ENCODE measurements around the gene ATE1. TPM values are rescaled to one million over a fixed set of nuclear protein-coding genes. Genes with fewer than 3 reads are reported as not detected.

Gene ATE1
- total and polyA plus RNA-seq, 2 experiments from 2014 or later, result 16.9 to 48.9 TPM

DNA sequence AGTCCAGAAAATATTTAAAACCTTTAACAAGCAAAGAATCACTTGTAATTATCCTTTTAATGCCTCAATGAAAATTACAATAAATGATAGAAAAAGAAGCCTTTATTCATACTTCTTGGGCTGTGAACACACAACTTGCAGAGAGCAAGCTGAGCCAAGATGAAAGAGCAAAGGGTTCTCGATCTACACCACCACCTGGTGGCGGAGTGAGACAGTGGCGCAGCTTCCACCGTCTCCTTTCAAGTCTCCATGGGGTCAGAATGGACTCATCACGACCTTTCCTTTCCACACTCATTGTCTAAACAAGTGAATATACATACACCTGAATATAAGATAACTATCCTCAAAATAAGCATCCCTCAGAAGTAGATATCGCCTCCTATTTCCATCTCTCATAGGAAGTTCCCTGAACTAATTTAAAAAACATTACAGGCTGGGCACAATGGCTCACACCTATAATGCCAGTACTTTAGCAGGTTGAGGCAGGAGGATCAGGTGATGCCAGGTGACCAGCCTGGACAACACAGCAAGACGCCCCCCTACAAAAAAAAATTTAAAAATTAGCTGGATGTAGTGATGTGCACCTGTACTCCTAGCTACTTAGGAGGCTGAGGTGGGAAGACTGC is 40.7 kb downstream of the ATE1 start:
- no peak overlapping the region for H3K4me3 ChIP-seq
- no peaks in the 10 kb centered on the region for H3K27me3 ChIP-seq
- H3K9me2 ChIP-seq (replicated peaks; ENCODE audit: insufficient read depth), result no peaks in the 10 kb centered on the region
- no peaks in the 10 kb centered on the region for H4K20me1 ChIP-seq (ENCODE audit: insufficient read depth, poor library complexity, severe bottlenecking)
- TF ChIP-seq, protein P1, sequence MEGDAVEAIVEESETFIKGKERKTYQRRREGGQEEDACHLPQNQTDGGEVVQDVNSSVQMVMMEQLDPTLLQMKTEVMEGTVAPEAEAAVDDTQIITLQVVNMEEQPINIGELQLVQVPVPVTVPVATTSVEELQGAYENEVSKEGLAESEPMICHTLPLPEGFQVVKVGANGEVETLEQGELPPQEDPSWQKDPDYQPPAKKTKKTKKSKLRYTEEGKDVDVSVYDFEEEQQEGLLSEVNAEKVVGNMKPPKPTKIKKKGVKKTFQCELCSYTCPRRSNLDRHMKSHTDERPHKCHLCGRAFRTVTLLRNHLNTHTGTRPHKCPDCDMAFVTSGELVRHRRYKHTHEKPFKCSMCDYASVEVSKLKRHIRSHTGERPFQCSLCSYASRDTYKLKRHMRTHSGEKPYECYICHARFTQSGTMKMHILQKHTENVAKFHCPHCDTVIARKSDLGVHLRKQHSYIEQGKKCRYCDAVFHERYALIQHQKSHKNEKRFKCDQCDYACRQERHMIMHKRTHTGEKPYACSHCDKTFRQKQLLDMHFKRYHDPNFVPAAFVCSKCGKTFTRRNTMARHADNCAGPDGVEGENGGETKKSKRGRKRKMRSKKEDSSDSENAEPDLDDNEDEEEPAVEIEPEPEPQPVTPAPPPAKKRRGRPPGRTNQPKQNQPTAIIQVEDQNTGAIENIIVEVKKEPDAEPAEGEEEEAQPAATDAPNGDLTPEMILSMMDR (IDR thresholded peaks at IDR 0.05; ENCODE audit: poor library complexity), result peak; percentile 90
- TF ChIP-seq EZH2phosphoT487 (IDR thresholded peaks at IDR 0.05; ENCODE audit: low read depth, severe bottlenecking, unreplicated experiment) (no peak), EZH2 (IDR thresholded peaks at IDR 0.05; ENCODE audit: borderline replicate concordance) (no peak)
- WGBS (ENCODE audit: low lambda C conversion rate, missing lambda C conversion rate), result 20% methylated on average over 7 of the region's 7 CpGs
- H3K9me3 ChIP-seq (ENCODE audit: low read depth), result no peaks in the 10 kb centered on the region
- peak; percentile 82 for DNase-seq (ENCODE audit: low spot score)
- no peak overlapping the region for H3K4me2 ChIP-seq
- H3K4me1 ChIP-seq (ENCODE audit: insufficient read depth), result no peaks in the 10 kb centered on the region
- no peaks in the 10 kb centered on the region for H3K79me2 ChIP-seq
- H2AFZ ChIP-seq, result no peak overlapping the region
- no peaks in the 10 kb centered on the region for H3K36me3 ChIP-seq (replicated peaks; ENCODE audit: insufficient read depth, low read depth)
- H3K27ac ChIP-seq, result no peak overlapping the region

DNA sequence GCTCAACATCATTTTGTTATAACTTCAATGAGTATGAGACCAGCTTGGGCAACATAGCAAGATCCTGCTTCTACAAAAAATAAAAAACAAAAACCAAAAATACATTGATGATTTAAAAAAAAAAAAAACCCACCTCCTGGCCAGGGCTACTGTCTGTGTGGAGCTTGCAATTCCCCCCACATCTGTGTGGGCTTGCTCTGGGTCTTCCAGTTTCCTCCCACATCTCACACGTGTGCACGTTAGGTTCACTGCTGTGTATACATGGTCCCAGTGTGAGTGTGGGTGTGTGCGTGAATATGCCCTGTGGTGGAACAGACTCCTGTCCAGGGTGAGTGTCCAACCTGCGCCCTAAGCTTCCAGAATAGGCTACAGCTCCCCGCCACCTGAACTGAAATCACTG is 41.6 kb downstream of the ATE1 start:
- Histone ChIP-seq H4K20me1 (ENCODE audit: insufficient read depth, poor library complexity, severe bottlenecking) (no peaks in the 10 kb centered on the region), H2AFZ (no peak overlapping the region), H3K9me2 (replicated peaks; ENCODE audit: insufficient read depth) (no peaks in the 10 kb centered on the region), H3K79me2 (no peaks in the 10 kb centered on the region), H3K36me3 (replicated peaks; ENCODE audit: insufficient read depth, low read depth) (no peaks in the 10 kb centered on the region), H3K4me3 (no peak overlapping the region), H3K9me3 (ENCODE audit: low read depth) (no peaks in the 10 kb centered on the region), H3K27ac (no peak overlapping the region), H3K27me3 (no peaks in the 10 kb centered on the region), H3K4me2 (no peak overlapping the region), H3K4me1 (ENCODE audit: insufficient read depth) (no peaks in the 10 kb centered on the region)
- 94% methylated on average over 5 of the region's 5 CpGs for WGBS (ENCODE audit: low lambda C conversion rate, missing lambda C conversion rate)
- no peak for DNase-seq (ENCODE audit: low spot score)
- no peak for TF ChIP-seq EZH2phosphoT487 (IDR thresholded peaks at IDR 0.05; ENCODE audit: low read depth, severe bottlenecking, unreplicated experiment)
- TF ChIP-seq EZH2 (IDR thresholded peaks at IDR 0.05; ENCODE audit: borderline replicate concordance), result no peak
- TF ChIP-seq, protein P1 (IDR thresholded peaks at IDR 0.05; ENCODE audit: poor library complexity), result no peak

DNA sequence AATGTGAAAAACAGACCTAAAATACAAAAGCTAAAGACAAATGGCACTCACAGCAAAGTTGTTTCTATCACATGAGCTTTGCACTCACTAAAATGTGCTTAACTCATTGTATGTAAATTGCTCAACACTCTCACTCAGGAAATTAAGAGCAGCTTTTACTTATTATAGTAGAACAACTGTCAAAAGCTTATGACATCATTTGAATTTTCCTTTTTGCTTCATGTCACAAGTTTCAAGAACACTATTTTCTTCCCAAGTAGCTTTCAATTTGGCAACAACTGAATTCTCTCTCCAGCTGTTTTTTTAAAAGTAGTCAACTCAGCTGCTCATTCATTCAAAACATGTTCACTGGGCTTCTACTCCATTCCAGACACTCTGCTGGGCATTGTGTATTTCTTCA is 46.9 kb downstream of the ATE1 start:
- Histone ChIP-seq H3K9me2 (replicated peaks; ENCODE audit: insufficient read depth) (no peaks in the 10 kb centered on the region), H3K79me2 (no peaks in the 10 kb centered on the region), H3K9me3 (ENCODE audit: low read depth) (no peaks in the 10 kb centered on the region), H3K27ac (no peak overlapping the region), H3K4me2 (no peak overlapping the region), H2AFZ (no peak overlapping the region), H3K27me3 (no peaks in the 10 kb centered on the region), H4K20me1 (ENCODE audit: insufficient read depth, poor library complexity, severe bottlenecking) (no peaks in the 10 kb centered on the region), H3K4me1 (ENCODE audit: insufficient read depth) (no peaks in the 10 kb centered on the region), H3K36me3 (replicated peaks; ENCODE audit: insufficient read depth, low read depth) (no peaks in the 10 kb centered on the region), H3K4me3 (no peak overlapping the region)
- TF ChIP-seq EZH2phosphoT487 (IDR thresholded peaks at IDR 0.05; ENCODE audit: low read depth, severe bottlenecking, unreplicated experiment), result no peak
- TF ChIP-seq EZH2 (IDR thresholded peaks at IDR 0.05; ENCODE audit: borderline replicate concordance), result no peak
- TF ChIP-seq, protein P1 (IDR thresholded peaks at IDR 0.05; ENCODE audit: poor library complexity), result no peak
- DNase-seq (ENCODE audit: low spot score), result no peak

Data from hepatocyte (in vitro differentiated cells).